K562 (cell line): ENCODE results near the gene ANKS1A. TPM values are rescaled to one million over a fixed set of nuclear protein-coding genes. Genes with fewer than 3 reads are reported as not detected.

Experiments used
- ATAC-seq: fragments of 200-7000 bp; cut with Tn5 transposase; 3 replicates; pipeline ENCODE4 v1.9.1; 2020; ENCODE audit warnings: moderate library complexity
- BruUV-seq: library from RNA; stranded (reverse); fragments of 400-500 nt; replicated peaks from 2 replicates; lab custom pipeline; 2021; lab: Mats Ljungman, UMichigan
- CTCF ChIA-PET: fragments of 300-600 bp; formaldehyde crosslinking; extraction: SDS; loops from one replicate; lab custom pipeline; 2021; ENCODE audit warnings: low intra/inter-chr PET ratio; lab: Yijun Ruan, JAX
- POLR2A ChIA-PET: fragments of 300-600, 350-650 bp; sonication (Branson Sonifier 250); formaldehyde crosslinking; extraction: SDS; loops from one replicate; lab custom pipeline; 2021; ENCODE audit warnings: antibody characterized with exemption, inconsistent platforms; lab: Yijun Ruan, JAX
- DNase-seq, 4 experiments: peaks; one replicate each; pipeline versions ENCODE4 v3.0.0 to v3.0.0-alpha.2; 2011 to 2018; ENCODE audit warnings: low spot score in 3 of 4, mixed read lengths in 3 of 4; ENCODE audit errors: extremely low read depth in 1 of 4
- FAIRE-seq: peaks from 2 replicates; lab custom pipeline; 2011; peaks lifted over from hg19 to GRCh38; lab: Jason Lieb, UNC
- H2AFZ ChIP-seq: 2 replicates; pipeline ENCODE4 v1.6.0; 2011; ENCODE audit warnings: low read depth, low read length, control low read depth, inconsistent platforms
- H3K27ac ChIP-seq: fragments of 200-600 bp; 3 replicates; pipeline ENCODE4 v1.8.0; 2011; ENCODE audit warnings: low read depth, mild to moderate bottlenecking, control low read depth, inconsistent platforms, low read length, moderate library complexity, mixed read lengths; ENCODE audit errors: extremely low read depth
- H3K27me3 ChIP-seq, 2 experiments: fragments of 300-600 bp in 1 of 2; 2 replicates in 1 of 2; 3 replicates in 1 of 2; pipeline versions ENCODE4 v1.6.0 to v1.8.0; 2011; ENCODE audit warnings: inconsistent platforms in 2 of 2, low read length in 2 of 2, mild to moderate bottlenecking in 1 of 2, mixed read lengths in 1 of 2, moderate library complexity in 1 of 2; ENCODE audit not compliant: control insufficient read depth in 2 of 2, insufficient read depth in 2 of 2
- H3K36me3 ChIP-seq: fragments of 300-600 bp; 3 replicates; pipeline ENCODE4 v1.8.0; 2011; ENCODE audit warnings: mild to moderate bottlenecking, low read length, inconsistent platforms; ENCODE audit not compliant: control insufficient read depth, insufficient read depth
- H3K4me1 ChIP-seq, 2 experiments: fragments of 200-600 bp in 1 of 2; replicated peaks in 1 of 2; 2 replicates in 1 of 2; 3 replicates in 1 of 2; pipeline versions ENCODE4 v1.5.1 to v1.8.0; 2011; ENCODE audit warnings: inconsistent platforms in 2 of 2, low read length in 2 of 2, mild to moderate bottlenecking in 1 of 2, mixed read lengths in 1 of 2, moderate library complexity in 1 of 2; ENCODE audit not compliant: control insufficient read depth in 2 of 2, insufficient read depth in 2 of 2
- H3K4me2 ChIP-seq: 2 replicates; pipeline ENCODE4 v1.6.1; 2011; ENCODE audit warnings: low read length, control low read depth, inconsistent platforms, mixed read lengths; ENCODE audit not compliant: insufficient read depth
- H3K4me3 ChIP-seq: fragments of 200-600 bp; sonication (generic), shearing (Covaris generic); 2 replicates; pipeline ENCODE4 v1.5.1; 2016; ENCODE audit warnings: control low read depth, inconsistent platforms
- H3K79me2 ChIP-seq: fragments of 200-600 bp; 3 replicates; pipeline ENCODE4 v1.8.0; 2011; ENCODE audit warnings: low read length, inconsistent platforms; ENCODE audit not compliant: control insufficient read depth, insufficient read depth
- H3K9ac ChIP-seq, 2 experiments: 2 replicates each; pipeline versions ENCODE4 v1.6.0 to v1.6.1; 2011; ENCODE audit warnings: low read depth in 2 of 2, low read length in 2 of 2, control low read depth in 1 of 2, inconsistent platforms in 1 of 2, mild to moderate bottlenecking in 1 of 2, mixed read lengths in 1 of 2; ENCODE audit not compliant: insufficient read depth in 1 of 2
- H3K9me1 ChIP-seq: one replicate; pipeline ENCODE4 v1.6.0; 2011; ENCODE audit warnings: inconsistent platforms, mild to moderate bottlenecking, low read length, moderate library complexity; ENCODE audit not compliant: control insufficient read depth, insufficient read depth
- H3K9me3 ChIP-seq: replicated peaks from 2 replicates; pipeline ENCODE4 v1.5.1; 2011; ENCODE audit warnings: low read depth, low read length, inconsistent platforms; ENCODE audit not compliant: control insufficient read depth, insufficient read depth
- H4K20me1 ChIP-seq: replicated peaks from 2 replicates; pipeline ENCODE4 v1.6.1; 2011; ENCODE audit warnings: low read length, inconsistent platforms, mixed read lengths; ENCODE audit not compliant: control insufficient read depth, insufficient read depth
- ARNT ChIP-seq, 2 experiments: fragments of 450-650 bp; IDR thresholded peaks; 2 replicates each; pipeline ENCODE4 v1.6.1; 2016; ENCODE audit warnings: mild to moderate bottlenecking in 1 of 2
- MCM3 ChIP-seq: fragments of 450-650 bp; IDR thresholded peaks from 2 replicates; pipeline ENCODE4 v1.6.1; 2016
- MED1 ChIP-seq: sonication (generic); formaldehyde crosslinking; IDR thresholded peaks from 2 replicates; pipeline ENCODE4 v1.8.1; 2023; ENCODE audit warnings: missing genetic modification reagents, borderline replicate concordance
- OTX1 ChIP-seq: fragments of 450-650 bp; formaldehyde crosslinking; IDR thresholded peaks from 2 replicates; pipeline ENCODE4 v1.4.0; 2022; ENCODE audit warnings: mild to moderate bottlenecking
- RAD51 ChIP-seq: fragments of 450-650 bp; IDR thresholded peaks from 2 replicates; pipeline ENCODE4 v1.7.1; 2016; ENCODE audit warnings: low read depth, mild to moderate bottlenecking, borderline replicate concordance
- TAF15 ChIP-seq: fragments of 200-400 bp; formaldehyde crosslinking; IDR thresholded peaks from 2 replicates; pipeline ENCODE4 v1.6.1; 2017; ENCODE audit warnings: mild to moderate bottlenecking, low read depth, low read length, moderate library complexity
- TBP ChIP-seq: optimal IDR thresholded peaks from 2 replicates; pipeline ENCODE3; 2011; ENCODE audit warnings: low read depth, low read length, improper control_type of control experiment
- ZBTB40 ChIP-seq, 2 experiments: fragments of 450-650 bp in 1 of 2; sonication (generic) in 1 of 2; formaldehyde crosslinking in 1 of 2; IDR thresholded peaks; 2 replicates each; pipeline versions ENCODE4 v1.7.1 to v1.9.0; 2016 to 2022; ENCODE audit warnings: inconsistent platforms in 1 of 2, mild to moderate bottlenecking in 1 of 2, missing genetic modification reagents in 1 of 2
- WGBS: fragments of 100-300 bp; shearing (Covaris generic); methylation state at CpG from one replicate; pipeline ENCODE4 v1.1.6; 2016; ENCODE audit warnings: low coverage, mixed read lengths; ENCODE audit not compliant: insufficient coverage; ENCODE audit errors: missing lambda C conversion rate; 5-methylcytosine and 5-hydroxymethylcytosine counted together
- in situ Hi-C: fragments of 300-500 bp; cut with MboI; formaldehyde crosslinking; loops from 4 replicates; pipeline ENCODE4 v1.15.0; 2018; ENCODE audit warnings: inconsistent platforms, mixed read lengths
- intact Hi-C: fragments of 100-400 bp; cut with micrococcal nuclease; formaldehyde crosslinking; loops from 2 replicates; pipeline ENCODE4 v1.14.2; 2022
- polyA plus RNA-seq, 8 experiments: library from polyadenylated mRNA; depleted of rRNA in 4 of 8; stranded (reverse) in 5 of 8; unstranded in 3 of 8; fragments of >200 nt; fragmentation: Nextera tagmentation in 2 of 8; fragmentation: Illumina TruSeq in 1 of 8; extraction: Ambion mirVana in 2 of 8; extraction: Trizol in 1 of 8; gene quantifications; 2 replicates each; pipeline versions ENCODE4 v1.2.1 to v1.2.3, GENCODE V29; 2011 to 2014; ENCODE audit warnings: inconsistent platforms in 1 of 8, missing spikeins in 1 of 8
- total RNA-seq, 7 experiments: library from RNA; depleted of rRNA in 6 of 7; stranded (reverse); fragments of >200 nt in 6 of 7; fragmentation: Illumina TruSeq in 2 of 7; extraction: Trizol in 2 of 7; gene quantifications; 2 replicates each; pipeline versions ENCODE4 v1.2.1 to v1.2.3, GENCODE V29; 2011 to 2021; ENCODE audit warnings: low replicate concordance in 1 of 7
- TF ChIP-seq, protein P1 (sequence below): fragments of 450-650 bp; formaldehyde crosslinking; IDR thresholded peaks from 2 replicates; pipeline ENCODE4 v1.4.0; 2020; ENCODE audit warnings: mild to moderate bottlenecking
- TF ChIP-seq, protein P2 (sequence below): fragments of 450-650 bp; formaldehyde crosslinking; conservative IDR thresholded peaks from 2 replicates; pipeline ENCODE4 v1.4.0; 2022; ENCODE audit warnings: mild to moderate bottlenecking, missing genetic modification characterization
- TF ChIP-seq, protein P3 (sequence below): fragments of 250-450 bp; sonication (Bioruptor Pico); IDR thresholded peaks from 2 replicates; pipeline ENCODE4 v1.8.0; 2022; ENCODE audit warnings: moderate library complexity, mild to moderate bottlenecking, inconsistent platforms

The ANKS1A gene
- total and polyA plus RNA-seq, 9 of the 15 experiments (the other 6 are each of a cell fraction or from before 2014, with no cell fraction given): 1.1 to 13.8 (median 5.3) TPM

- POLR2A ChIA-PET: interaction anchor here (1.1 to 3.0 kb wide), 2 partner anchors 11 kb away, joined by 3 to 13 read pairs; no protein-coding TSS in a partner anchor
- H3K36me3 ChIP-seq: peaks cover 9% of the 10 kb centered on the region; the same call in 1 of the 3 replicates
- H3K9ac ChIP-seq: peak overlapping the region in 1 of 2 experiments; percentile 59; a peak in 1 of 4 replicates
- TF ChIP-seq OTX1 (CRISPR knock-in tag) (no peak), RAD51 (no peak), TAF15 (no peak), ARNT (IDR thresholded peaks at IDR 0.05) (no peak), MCM3 (no peak), ZBTB40 (IDR thresholded peaks at IDR 0.05) (no peak), ZBTB40 (CRISPR knock-in tag; IDR thresholded peaks at IDR 0.05) (no peak), TBP (no peak), MED1 (CRISPR knock-in tag) (no peak)
- TF ChIP-seq, protein P1, sequence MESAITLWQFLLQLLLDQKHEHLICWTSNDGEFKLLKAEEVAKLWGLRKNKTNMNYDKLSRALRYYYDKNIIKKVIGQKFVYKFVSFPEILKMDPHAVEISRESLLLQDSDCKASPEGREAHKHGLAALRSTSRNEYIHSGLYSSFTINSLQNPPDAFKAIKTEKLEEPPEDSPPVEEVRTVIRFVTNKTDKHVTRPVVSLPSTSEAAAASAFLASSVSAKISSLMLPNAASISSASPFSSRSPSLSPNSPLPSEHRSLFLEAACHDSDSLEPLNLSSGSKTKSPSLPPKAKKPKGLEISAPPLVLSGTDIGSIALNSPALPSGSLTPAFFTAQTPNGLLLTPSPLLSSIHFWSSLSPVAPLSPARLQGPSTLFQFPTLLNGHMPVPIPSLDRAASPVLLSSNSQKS: no peak
- TF ChIP-seq, protein P2, sequence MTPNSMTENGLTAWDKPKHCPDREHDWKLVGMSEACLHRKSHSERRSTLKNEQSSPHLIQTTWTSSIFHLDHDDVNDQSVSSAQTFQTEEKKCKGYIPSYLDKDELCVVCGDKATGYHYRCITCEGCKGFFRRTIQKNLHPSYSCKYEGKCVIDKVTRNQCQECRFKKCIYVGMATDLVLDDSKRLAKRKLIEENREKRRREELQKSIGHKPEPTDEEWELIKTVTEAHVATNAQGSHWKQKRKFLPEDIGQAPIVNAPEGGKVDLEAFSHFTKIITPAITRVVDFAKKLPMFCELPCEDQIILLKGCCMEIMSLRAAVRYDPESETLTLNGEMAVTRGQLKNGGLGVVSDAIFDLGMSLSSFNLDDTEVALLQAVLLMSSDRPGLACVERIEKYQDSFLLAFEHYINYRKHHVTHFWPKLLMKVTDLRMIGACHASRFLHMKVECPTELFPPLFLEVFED (CRISPR knock-in tag): no peak
- TF ChIP-seq, protein P3, sequence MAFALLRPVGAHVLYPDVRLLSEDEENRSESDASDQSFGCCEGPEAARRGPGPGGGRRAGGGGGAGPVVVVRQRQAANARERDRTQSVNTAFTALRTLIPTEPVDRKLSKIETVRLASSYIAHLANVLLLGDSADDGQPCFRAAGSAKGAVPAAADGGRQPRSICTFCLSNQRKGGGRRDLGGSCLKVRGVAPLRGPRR (CRISPR knock-in tag): no peak
These were observed 175.2 kb downstream of the ANKS1A start for GRCh38 chr6:35064290-35064689.

More at GRCh38 chr6:35064290-35064689, 175.2 kb downstream of the ANKS1A start:
- no peaks in the 10 kb centered on the region for H3K27me3 ChIP-seq
- intact Hi-C loops (no loop called here), in situ Hi-C loops (no loop called here)
- H3K4me1 ChIP-seq: peaks cover 0 to 3% of the 10 kb centered on the region in 2 experiments; a peak in 2 of 5 replicates
- ATAC-seq (no peak), DNase-seq (no peak), FAIRE-seq (no peak)
- H3K27ac ChIP-seq: no peak overlapping the region
- BruUV-seq: no TSS peak
- H2AFZ ChIP-seq: no peak overlapping the region
- H3K9me3 ChIP-seq: no peaks in the 10 kb centered on the region
- H3K79me2 ChIP-seq: no peaks in the 10 kb centered on the region
- 32% methylated on average over 8 of the region's 8 CpGs for WGBS
- peaks cover 2% of the 10 kb centered on the region for H3K9me1 ChIP-seq
- CTCF ChIA-PET: no interaction called here
- H3K4me2 ChIP-seq: no peak overlapping the region
- peaks cover 3% of the 10 kb centered on the region; the same call in 1 of the 2 replicates for H4K20me1 ChIP-seq
- H3K4me3 ChIP-seq: no peak overlapping the region
